GM19438 (cell line): Measurements from ENCODE around the gene COL4A2.
"Not testable (repeated sequence)": the region's sequence is repeated elsewhere in the genome, so short reads cannot be mapped to it uniquely, and the experiment has no call there.

Experiments
- ATAC-seq: cut with Tn5 transposase; IDR thresholded peaks from one replicate; pipeline ENCODE4 v1.9.1; 2021; ENCODE audit warnings: low read depth; ENCODE audit not compliant: unreplicated experiment

Gene COL4A2

DNA sequence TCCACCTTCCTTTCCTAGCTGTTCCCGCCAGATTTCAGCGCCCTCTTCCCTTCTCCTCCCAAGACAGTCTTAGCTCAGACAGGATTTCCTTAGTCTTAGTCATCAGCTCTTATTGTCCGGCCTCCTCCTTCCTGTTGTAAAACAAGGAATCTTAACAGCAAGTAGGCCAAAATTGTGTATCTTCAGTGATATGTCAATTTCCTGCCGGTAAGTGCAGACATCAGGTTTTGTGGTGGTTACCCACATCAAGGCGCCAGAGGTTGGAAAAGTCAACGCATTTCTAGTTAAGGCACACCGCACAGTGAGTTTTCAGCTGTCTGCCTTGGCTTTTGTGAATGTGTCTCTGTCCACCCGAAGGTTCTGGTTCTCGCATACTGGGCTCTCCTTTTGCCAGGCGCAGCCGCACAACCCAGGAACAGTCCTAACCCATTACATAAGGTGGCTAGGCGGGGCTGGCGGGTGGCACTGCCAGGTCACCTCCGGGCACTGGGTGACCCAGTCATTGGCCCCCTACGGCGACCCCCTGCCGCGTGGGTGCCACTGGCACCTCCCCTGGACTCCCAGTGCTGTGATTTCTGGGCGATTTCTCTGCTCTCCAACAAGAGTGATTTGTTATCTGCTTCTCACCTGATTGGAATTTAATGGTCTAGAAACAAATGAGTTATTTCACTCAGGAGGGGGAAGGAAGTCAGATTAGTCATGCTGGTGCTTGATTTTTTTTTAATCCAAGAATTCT is 12.9 kb downstream of the COL4A2 start:
- no peak for ATAC-seq

DNA sequence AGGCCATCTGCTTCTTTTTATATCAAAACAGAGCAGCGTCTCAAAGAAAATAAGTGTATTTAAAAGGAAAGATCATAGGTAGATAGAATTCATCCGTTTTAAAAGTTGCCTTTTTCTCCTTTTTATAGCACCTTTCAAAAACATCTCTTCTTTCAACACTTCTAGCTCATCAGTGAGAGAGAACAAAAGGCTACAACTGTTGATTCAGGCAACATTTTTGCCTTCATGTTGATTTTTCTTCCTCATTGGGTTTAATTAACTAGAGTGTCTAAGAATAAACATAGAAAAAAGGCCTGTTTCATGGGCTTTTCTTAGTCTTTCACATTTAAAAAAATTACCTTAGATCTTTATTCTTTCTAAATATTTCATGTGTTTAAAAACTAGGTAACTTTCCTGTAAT is 13.6 kb downstream of the COL4A2 start:
- ATAC-seq: no peak

DNA sequence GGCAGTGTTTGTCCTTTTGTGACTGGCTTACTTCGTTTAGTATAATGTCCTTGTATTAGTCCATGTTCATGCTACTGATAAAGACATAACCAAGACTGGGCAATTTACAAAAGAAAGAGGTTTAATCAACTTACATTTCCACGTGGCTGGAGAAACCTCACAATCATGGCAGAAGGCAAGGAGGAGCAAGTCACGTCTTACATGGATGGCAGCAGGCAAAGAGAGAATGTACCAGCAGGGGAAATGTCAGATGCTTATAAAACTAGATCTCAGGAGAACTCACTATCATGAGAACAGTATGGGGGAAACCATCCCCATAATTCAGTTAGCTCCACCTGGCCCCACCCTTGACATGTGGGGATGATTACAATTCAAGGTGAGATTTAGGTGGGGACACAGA is 14.5 kb downstream of the COL4A2 start:
- not testable (repeated sequence) for ATAC-seq

DNA sequence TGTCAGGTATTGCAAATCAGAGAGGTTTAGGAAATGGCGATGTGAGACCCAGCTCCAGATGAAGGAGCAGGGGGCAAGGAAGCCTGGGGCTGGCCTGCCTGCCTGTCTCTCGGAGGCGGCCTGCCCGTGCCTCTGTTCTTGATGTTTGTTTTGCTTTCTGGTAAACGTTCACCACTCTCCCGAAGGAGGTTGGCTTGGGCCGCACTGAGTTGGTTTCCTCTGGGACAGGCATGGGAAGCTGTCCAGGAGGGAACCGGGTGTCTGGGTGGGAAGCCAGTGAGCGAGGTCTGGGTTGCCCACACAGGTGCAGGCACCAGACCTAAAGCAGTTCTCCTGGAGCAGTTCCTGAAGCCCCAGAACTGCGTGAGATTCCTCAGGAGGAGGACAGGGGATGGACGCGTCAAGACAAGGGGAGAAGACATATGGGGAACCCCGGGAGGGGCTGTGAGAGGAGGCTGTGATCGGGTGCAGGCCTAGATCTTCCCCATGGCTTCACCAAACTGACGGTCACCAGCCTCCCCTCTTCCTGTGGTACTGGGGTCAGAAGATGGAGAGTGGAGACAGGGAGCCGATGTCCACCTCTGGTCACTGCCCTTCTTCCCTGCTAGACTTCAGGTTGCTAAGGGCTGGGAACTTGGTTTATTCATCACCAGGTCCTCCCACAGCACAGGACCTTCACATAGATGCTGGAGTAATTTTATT is 15.2 kb downstream of the COL4A2 start:
- no peak for ATAC-seq

DNA sequence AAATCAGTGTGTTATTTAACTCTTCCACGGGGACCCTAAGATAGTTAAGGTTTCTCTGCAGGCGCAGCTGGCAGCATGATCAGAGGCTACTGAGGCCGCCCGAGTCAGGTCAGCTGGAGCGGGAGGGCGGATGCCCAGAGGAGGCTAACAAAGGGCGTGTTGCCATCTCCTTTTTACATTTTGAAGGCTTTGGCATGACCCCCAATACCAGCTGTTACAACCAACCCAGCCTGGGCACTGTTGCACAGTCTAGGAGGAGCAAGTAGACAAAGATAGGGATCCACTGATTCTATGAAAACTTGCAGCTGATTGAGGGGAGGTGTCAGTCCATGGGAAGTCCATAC is 15.7 kb downstream of the COL4A2 start:
- no peak for ATAC-seq

DNA sequence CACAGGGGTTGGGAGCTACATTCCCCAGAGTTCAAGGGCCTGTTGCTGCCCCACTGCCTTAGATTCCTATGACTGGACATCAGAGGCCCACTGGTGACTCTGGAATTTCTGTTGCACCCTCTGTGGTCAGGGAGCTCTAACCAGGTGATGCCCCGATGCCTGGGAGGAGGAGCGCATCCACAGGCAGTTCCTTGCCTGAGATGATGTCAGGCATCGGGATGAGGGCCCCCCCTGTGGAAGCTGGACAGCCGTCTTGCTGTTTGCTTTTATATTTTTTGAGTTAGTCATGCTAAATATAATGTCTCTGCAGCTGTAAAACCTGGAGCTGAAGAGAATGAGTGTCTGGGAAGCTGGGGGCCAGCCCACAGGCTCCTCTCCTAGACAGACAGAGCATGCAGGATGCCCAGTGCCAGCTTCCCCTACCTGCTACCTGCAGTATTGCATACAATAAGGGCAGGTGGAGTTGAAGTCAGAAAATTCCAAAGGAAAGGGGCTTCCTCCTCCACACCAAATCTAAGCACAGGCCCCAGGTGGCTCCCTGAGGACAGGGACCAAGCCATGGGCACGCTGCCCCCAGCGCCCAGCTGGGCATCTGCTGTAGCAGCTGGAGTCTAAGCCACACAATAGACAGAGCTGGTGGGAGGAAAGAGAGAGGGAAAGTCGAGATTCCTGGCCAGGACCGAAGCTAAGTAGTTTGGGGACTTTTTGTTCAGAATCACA is 16.2 kb downstream of the COL4A2 start:
- no peak for ATAC-seq

DNA sequence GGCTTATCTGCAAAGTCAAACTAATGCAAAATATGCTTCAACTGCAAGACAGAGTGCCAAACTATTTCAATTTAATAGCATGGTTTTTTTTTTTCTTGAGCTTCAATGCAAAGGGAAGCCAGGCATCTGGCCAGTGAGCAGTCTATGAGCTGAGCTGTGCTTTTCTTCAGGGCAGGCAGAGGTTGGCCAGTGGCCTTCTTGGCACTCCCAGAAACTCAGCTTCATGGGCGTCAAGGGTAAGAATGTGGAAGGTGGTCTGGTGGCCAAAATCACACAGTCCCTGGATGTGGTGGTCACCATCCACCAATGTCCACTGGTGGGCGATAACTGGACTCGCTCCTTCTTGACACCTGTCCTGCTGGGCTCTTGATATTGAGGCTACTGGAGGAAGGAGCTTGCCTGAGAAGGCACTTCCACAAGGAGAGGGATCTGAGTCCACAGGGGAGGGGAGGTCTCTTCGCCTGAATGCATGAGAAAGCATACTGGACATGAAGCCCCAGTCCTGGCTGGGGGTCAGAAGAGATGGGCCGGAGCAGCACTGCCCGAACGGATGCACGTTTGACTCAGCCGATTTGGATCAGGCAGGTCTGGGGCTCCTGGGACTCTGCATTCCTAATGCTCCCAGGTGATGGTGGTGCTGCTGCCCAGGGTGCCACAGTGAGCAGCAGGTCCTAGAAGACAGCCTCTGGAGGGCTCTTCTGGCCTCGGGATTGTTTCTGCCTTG is 17.1 kb downstream of the COL4A2 start:
- no peak for ATAC-seq

DNA sequence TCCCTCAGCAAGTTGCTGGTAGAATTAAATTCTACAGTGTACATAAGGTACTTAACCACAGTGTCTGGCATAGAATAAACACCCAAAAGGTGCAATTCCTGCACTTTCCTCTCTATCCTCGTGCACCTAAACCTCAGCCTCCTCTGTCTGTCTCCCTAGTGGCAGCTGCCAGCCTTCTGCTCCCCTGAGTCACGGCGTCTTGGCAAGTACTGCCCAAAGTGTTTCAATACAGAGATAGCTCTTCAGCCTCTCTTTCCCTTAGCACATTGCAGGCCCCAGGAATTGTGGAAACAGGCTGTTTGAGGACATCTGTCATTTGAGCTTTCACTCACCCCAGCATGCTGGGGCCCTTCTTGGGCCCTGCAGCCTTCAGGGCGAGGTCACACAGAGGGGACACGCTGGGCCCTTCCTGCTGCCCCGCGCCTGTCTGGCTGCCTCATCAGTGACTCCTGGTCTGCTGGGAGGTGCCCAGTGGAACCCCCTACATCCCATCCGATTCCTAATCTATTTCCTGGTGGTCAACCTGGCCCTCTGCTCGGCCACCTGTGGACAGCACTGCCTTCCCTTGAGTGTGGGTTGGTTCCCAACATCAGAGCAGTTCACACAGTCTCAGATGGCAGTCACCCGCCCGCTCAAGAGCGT is 19.3 kb downstream of the COL4A2 start:
- ATAC-seq: no peak

DNA sequence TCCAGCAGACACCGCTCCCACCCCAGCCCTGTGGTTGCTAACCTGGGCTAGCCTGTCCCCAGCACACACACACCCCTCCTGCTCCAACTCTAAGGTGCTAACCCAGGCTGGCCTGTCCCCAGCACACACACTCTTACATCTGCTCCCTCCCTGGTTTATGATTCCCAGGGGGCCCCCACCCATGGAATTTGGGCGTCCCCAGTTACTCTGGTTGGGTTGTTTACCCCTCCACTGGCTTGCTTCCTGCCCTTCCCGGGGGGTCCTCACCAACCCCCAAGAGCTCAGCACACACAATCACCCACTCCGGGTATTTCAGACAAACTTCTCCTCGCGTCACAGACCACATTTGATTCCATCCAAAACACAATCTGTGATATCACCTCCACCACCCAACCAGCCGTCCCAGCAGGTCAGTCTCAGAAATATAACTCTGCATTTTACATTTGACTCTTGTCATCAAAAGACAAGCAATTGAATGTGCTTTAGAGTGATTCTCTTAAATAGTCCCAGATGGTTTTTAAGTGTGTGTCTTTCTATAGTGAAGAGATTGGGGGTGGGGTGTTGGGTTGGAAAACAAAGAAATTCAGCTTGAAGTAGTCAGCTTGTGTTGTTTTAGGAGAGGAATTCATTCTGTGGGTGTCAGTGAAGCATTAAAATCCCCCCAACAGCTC is 20.1 kb downstream of the COL4A2 start:
- ATAC-seq: no peak

DNA sequence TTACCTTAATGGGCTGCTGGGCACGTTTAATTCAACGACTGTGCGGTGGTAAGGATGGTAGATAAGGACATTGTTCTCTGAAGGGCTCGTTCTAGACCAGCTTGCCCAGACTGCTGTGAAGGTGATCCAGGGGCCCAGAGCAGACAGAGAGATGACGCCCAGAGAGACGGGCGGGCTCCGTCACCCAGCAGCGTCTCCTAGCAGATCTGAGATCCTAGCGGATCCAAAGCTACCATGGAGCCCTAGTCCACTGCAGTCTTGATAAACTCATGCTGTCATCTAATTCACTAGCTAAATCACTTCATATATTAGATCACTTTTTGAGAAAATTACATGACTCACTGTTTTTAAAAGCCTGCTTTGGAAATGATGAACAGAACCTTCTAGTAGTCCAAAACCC is 21.5 kb downstream of the COL4A2 start:
- ATAC-seq: no peak

DNA sequence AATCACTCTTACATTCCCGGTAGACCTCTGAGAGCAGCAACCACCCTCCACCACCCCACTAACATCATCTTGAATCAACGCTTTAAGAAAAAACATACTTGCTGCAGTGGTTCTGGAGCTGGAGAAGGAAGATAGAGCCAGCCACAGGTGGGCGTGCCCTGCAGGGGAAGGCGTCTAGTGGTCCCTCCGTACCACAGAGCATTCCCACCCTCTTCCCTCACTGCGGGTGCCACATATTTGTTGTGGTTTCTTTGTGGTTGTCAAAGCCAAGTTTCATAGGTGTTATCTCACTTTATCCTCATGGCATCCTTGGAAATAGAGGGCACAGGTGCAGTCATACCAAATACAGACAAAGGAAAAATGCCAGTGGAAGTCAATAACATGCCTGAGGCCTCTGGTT is 22.2 kb downstream of the COL4A2 start:
- no peak for ATAC-seq

DNA sequence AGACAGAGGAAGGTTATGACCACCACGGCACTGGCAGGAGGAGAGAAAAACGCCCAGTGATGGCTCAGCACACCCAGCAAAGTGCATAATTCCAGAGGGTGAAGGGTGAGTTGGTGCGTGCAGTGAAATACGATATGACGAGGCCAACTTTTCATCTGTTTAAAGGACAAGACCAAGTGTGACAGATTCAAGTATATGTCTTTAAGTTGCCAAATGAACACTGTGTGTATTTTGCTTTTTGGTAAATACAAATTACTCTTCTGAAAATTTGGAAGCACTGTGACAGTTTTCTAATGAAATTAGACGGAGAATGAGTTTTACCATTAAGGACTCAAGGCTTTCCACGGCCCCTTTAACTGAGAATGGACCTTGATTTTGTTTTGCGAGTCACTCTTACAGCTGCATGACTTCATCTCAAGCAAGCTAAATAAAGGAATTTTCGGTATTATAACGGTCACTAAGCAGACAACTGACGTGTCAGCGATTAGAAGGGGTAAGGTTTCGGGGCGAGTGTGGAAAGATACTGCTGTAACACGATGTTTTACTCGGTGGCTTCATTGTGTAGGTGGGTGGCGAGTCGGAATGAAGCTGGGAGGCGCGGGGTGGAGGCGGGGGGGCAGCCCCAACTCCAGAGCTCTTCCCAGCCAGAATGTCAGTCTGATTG is 22.8 kb downstream of the COL4A2 start:
- no peak for ATAC-seq

DNA sequence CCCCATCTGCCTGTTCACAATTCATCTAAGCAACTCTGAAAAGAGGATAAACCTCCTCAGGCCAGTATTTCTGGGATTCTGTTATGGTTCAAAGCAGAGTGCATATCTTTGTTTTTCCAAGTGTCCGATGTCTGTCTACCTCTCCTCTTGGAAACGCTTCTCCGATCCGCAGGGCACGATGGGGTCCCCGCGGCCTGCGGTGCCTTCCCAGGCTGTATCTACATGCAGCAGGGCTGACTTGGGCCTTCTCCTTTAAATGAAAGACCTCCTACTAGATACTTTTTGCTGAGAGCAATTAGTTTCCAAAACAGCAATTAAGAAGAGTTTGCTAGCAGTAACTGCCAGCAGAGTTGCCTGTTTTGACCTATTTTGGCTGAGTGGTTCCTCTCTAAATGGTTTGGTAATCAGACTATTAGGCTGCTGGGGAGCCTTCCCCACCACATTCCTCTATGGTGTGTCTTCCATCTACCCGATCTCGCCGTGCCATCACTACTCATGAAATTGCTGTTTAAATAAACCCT is 23.5 kb downstream of the COL4A2 start:
- ATAC-seq: no peak

DNA sequence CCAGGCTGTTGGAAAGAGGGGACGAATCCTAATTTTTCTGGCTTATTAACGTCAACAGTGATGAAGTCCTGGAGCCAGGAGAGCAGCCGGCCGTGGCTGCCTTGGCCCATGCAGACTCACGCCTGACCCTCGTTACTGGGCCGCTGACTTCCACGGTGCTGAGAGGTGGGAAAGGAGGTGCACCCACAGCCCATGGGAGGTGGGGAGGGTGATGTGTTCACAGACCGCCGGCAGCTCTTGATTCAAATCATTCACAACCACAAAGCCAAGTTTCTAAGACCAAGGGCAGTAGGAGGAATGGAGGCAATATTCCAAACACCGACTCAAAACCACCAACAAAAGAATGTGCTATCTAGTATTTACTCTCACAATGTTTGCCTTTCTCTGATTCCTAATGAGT is 24.3 kb downstream of the COL4A2 start:
- no peak for ATAC-seq

DNA sequence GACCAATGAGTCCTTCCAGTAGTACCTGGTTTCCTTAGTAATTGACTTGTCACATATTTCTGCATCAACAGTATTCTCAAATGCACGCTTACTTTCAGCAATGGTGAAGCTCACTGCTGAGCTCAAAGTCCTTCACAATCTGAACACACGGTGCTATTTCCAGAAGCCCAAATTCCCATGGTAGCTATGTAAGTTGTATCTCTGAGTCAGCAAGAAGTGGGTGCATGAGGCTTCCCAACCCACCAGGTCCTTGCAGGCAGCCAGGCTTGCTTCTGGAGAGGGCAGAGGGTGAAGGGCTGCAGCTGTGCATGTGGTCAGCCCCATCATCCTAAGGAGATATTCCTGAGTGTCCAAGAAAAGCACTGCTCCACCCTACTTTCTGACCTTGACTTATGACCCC is 25.7 kb downstream of the COL4A2 start:
- no peak for ATAC-seq

DNA sequence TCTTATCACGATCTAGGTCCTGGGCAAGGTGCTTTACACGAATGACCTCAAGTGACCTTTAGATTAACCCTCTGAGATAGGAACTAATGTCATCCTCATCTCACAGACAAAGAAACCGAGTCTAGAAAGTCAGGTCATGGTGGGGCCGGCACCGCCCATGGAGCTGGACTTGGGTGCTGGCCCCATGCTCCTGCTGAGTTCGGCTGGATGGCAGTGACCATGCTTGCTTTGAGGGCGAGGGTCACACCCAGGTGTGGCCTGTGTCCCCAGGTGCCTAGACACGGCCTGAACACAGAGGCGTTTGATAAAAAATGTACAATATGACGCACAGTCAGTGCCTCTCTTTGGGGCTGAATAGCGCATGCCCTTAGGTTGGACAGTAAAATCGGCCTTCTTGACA is 26.8 kb downstream of the COL4A2 start:
- no peak for ATAC-seq

DNA sequence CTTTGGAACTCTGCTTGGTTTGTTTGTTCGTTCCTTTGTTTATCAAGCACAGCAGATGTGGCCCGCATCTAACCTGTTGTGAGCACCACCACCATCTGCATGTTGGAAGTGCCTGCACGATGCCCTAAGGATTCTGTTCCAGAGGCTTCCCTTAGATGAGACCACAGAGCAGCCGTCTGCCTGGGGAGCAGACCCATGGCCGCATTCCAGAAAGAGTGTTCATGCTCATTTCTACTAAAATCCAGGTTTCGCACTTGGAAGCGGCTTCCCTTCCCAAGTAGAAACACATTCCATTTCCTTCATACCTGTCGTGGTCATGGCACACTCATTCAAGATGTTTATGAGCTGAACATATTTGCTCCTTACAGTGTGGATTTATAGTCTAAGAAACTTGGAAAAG is 27.2 kb downstream of the COL4A2 start:
- no peak for ATAC-seq

DNA sequence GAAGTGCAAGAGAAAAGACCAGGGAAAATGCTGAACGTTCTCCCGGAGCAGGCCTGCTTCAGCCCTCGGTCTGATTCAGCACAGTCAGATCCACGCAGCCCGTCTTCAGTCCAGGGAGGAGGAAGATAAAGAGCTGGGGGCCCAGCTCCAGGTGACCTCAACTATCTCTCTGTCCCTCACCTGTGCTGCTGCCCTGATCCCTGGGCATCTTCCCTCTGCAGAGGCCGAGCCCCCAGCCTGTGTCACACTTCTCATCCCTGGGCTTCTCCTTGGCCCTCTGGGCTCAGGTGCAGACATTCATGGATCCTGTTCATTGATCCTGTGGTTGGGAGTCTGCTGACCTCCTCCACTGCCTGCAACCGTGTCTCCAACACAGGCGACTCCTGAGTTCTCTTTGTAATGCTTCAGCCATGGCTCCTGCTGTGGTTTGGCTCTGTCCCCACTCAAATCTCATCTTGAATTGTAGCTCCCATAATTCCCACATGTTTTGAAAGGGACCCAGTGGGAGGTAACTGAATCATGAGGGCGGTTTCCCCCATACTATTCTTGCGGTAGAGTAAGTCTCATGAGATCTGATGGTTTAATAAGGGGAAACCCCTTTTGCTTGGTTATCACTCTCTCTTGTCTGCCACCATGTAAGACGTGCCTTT is 27.9 kb downstream of the COL4A2 start:
- no peak for ATAC-seq

DNA sequence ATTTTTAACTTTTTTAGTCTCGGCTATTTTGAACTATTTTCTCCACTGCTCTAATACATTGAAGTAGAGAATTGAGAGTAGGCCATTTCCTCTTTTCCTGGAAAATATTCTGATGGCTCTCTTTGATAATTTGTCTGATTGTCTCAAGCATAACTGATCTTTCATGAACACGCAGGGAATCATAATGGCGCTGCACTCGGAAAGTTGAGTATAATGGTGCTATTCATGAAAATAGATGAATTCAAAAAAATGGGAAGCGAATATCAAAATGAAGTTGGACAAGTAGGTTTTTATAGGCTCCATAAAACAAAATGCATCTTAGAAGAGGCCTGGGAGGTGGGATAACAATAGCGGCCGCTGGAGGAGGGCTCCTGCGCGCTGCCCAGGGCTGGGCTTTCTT is 29.0 kb downstream of the COL4A2 start:
- no peak for ATAC-seq
